Pancreas (tissue), 10 donors: ENCODE measurements around the gene CAMTA2. TPM values are rescaled to one million over a fixed set of nuclear protein-coding genes. Genes with fewer than 3 reads are reported as not detected.
A peak's percentile ranks its signal among the peaks of the same experiment; 100 is the strongest.

Experiments used
- ATAC-seq, 4 donors: fragments of 200-7000 bp; cut with Tn5 transposase; one replicate each; pipeline versions ENCODE4 v1.8.0 to v1.9.1; 2020; ENCODE audit warnings: mild to moderate bottlenecking in 4 of 4, moderate library complexity in 4 of 4
- DNase-seq, 6 donors: peaks; one replicate each; pipeline ENCODE4 v3.0.0-alpha.2; 2020
- FAIRE-seq: peaks from 2 replicates; lab custom pipeline; 2012; peaks lifted over from hg19 to GRCh38; lab: Jason Lieb, UNC
- H3K27ac ChIP-seq, 4 donors: fragments of 200-600 bp; sonication (generic); 1 replicate in 3 of 4; 2 replicates in 1 of 4; pipeline versions ENCODE4 v1.5.0 to v1.8.0; 2020
- H3K27me3 ChIP-seq, 4 donors: fragments of 200-600 bp; one replicate each; pipeline ENCODE4 v1.8.0; 2021
- H3K36me3 ChIP-seq, 3 donors: fragments of 200-600 bp; sonication (generic) in 1 of 3; one replicate each; pipeline versions ENCODE4 v1.5.0 to v1.8.0; 2020 to 2021
- H3K4me1 ChIP-seq, 3 donors: fragments of 200-600 bp; one replicate each; pipeline ENCODE4 v1.8.0; 2021
- H3K4me3 ChIP-seq, 4 donors: fragments of 200-600 bp; sonication (generic) in 2 of 4; one replicate each; pipeline versions ENCODE4 v1.5.0 to v1.8.0; 2020 to 2021
- H3K9me3 ChIP-seq, 4 donors: fragments of 200-600 bp; one replicate each; pipeline ENCODE4 v1.8.0; 2021
- CTCF ChIP-seq, 4 donors: fragments of 200-600 bp; sonication (generic) in 3 of 4; IDR thresholded peaks; one replicate each; pipeline versions ENCODE4 v1.5.0 to v1.8.0; 2021; ENCODE audit warnings: antibody characterized with exemption in 4 of 4
- WGBS, 2 donors: extraction: QIAGEN DNeasy Blood & Tissue Kit; methylation state at CpG; one replicate each; pipeline ENCODE4 v1.1.7; 2013; 5-methylcytosine and 5-hydroxymethylcytosine counted together
- intact Hi-C, 3 donors: fragments of 100-400 bp; cut with DNase I; formaldehyde crosslinking; loops; one replicate each; pipeline versions ENCODE4 v1.11.1 to v1.14.2; 2022
- polyA plus RNA-seq, 2 donors: library from polyadenylated mRNA; stranded (reverse); fragments of 200-250 nt; gene quantifications; one replicate each; pipeline ENCODE4 v1.2.3, GENCODE V29; 2013
- total RNA-seq, 6 donors: library from RNA; stranded (reverse); fragmentation: NEBNext Ultra II Directional in 4 of 6; extraction: Animal tissue kit (Norgen Biotek cat#: 25700) in 4 of 6; gene quantifications; one replicate each; pipeline versions ENCODE4 v1.2.1 to v1.2.4, GENCODE V29; 2021 to 2023
- donor health status: healthy with polysubstance abuse.
- donor health status: DM: no; HTN: no; CAD: no; lungs with moderate emphysema.
- donor health status: DM: no; HTN: no; CAD: no.
- donor health status: control.
- donor health status: control.
- donor health status: Bipolar disorder and iron deficiency.
- donor health status: DM: yes; HTN: yes; CAD: no.
- donor health status: DM: no; HTN: no; CAD: no.
- donor health status: DM: no; HTN: no; CAD: no.
- donor health status: DM: yes; HTN: yes; CAD: no.

Gene CAMTA2
- total and polyA plus RNA-seq, 8 donors = 13.6 to 86.3 (median 20.7) TPM

DNA sequence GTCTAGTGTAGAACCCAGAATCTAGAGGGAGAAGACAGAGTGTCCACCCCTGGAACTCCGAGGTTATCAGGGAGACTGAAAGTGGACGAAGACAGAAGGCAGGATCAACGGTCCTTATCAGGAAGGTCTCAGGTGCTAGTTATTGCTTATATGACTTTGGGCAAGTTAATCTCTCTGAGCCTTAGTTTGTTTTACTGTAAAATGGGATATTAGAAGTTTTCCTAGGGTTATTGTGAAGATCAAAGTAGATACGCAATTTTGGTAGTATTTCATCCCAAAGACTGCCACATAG, 46.2 kb downstream of the CAMTA2 start:
- no peak for TF ChIP-seq CTCF (IDR thresholded peaks at IDR 0.05)
- intact Hi-C loops = no loop called here
- Histone ChIP-seq H3K4me1 (peaks cover 5 to 38% (median 21%) of the 10 kb centered on the region in 3 donors), H3K4me3 (peak overlapping the region; percentile 52 to 97 (median 80)), H3K27ac (peak overlapping the region in 3 of 4 donors; percentile 88 to 91 (median 90)), H3K27me3 (no peaks in the 10 kb centered on the region), H3K9me3 (no peaks in the 10 kb centered on the region), H3K36me3 (peaks cover 0 to 29% (median 7%) of the 10 kb centered on the region in 3 donors)
- FAIRE-seq (no peak), ATAC-seq (no peak), DNase-seq (no peak)
- 22 to 27% methylated on average over 4 of the region's 4 CpGs for WGBS, 2 donors

GRCh38 chr17:4940555-4941318, 46.7 kb downstream of the CAMTA2 start:
- FAIRE-seq (no peak), ATAC-seq (peak; percentile 74 to 85 (median 82)), DNase-seq (peak in 3 of 6 donors; percentile 80 to 87 (median 85))
- H3K36me3 ChIP-seq = peaks cover 0 to 26% (median 7%) of the 10 kb centered on the region in 3 donors
- no peak for TF ChIP-seq CTCF (IDR thresholded peaks at IDR 0.05)
- WGBS, 2 donors = 1% methylated on average over 29 of the region's 29 CpGs
- intact Hi-C loops = no loop called here
- peak overlapping the region; percentile 73 to 91 (median 89) for H3K27ac ChIP-seq
- H3K4me3 ChIP-seq = peak overlapping the region; percentile 52 to 97 (median 80)
- no peaks in the 10 kb centered on the region for H3K9me3 ChIP-seq
- H3K4me1 ChIP-seq = peaks cover 5 to 32% (median 21%) of the 10 kb centered on the region in 3 donors
- no peaks in the 10 kb centered on the region for H3K27me3 ChIP-seq

DNA sequence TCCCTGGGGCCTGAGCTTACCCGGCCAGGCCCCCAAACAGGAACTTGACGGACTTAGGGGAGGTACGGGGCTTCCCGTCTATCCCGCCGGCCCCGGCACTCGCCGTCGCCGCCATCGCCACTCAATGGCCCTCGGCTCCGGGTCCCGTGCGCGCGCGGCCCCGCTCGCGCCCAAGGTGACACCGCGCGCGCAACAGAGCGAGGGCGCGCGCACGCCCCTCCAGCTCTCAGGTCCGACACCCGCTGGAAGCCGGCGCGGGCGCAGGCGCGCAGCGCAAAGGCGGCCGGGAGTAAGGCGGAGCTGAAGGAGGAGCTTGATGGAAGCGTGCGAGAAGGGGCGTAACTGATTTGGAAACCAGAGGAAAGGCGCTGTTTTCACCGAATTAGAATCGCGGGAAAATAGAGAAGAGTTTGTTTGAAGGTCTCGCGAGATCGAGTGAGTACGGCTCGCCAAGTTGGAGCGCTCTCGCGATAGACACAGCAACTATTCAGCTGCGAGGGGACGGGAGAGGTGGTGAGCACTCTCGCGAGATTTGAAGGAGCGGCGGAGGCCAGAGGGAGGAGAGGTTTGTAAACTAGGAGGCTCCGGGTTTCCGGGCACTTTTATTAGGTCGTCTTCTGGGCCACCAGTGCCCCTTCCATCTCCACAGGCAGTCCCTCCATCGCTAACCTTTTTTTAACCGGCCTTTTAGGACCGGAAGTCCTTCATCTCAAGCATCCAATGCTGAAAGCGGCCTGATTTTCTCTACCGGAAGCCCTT, 47.5 kb downstream of the CAMTA2 start, which contains the start of the genes RNF167 and SLC25A11:
TSS of gene RNF167 (plus strand) at position 473 of the 759 bp plus-strand sequence. CDS start 642 bp downstream, outside the sequence.
TSS of gene SLC25A11 (minus strand) at position 251 of the 759 bp plus-strand sequence. CDS start at position 115, 136 bp downstream.
- intact Hi-C loops = loop anchor here in 1 of 3 donors (10.0 kb wide), 1 partner anchor 45 kb away; the partner anchor contains the start of gene CAMTA2
- peak; percentile 75 for FAIRE-seq
- Histone ChIP-seq H3K27me3 (no peaks in the 10 kb centered on the region), H3K4me3 (peak within 1 kb of the TSS; percentile 52 to 97 (median 80)), H3K36me3 (peaks cover 0 to 26% (median 7%) of the 10 kb centered on the region in 3 donors), H3K4me1 (peaks cover 5 to 25% (median 16%) of the 10 kb centered on the region in 3 donors), H3K9me3 (no peaks in the 10 kb centered on the region), H3K27ac (peak within 1 kb of the TSS; percentile 73 to 91 (median 89))
- ATAC-seq = peak; percentile 88 to 93 (median 92)
- no peak for TF ChIP-seq CTCF (IDR thresholded peaks at IDR 0.05)
- peak; percentile 92 to 97 (median 94) for DNase-seq
- 0% methylated on average over 72 of the region's 72 CpGs for WGBS, 2 donors

- H3K27me3 ChIP-seq = no peaks in the 10 kb centered on the region
- DNase-seq (peak in 3 of 6 donors; percentile 62 to 82 (median 67)), ATAC-seq (no peak), FAIRE-seq (no peak)
- WGBS, 2 donors = 0 to 1% methylated on average over 14 to 16 of the region's 16 CpGs
- intact Hi-C loops = loop anchor here in 1 of 3 donors (10.0 kb wide), 1 partner anchor 45 kb away; the partner anchor contains the start of gene CAMTA2
- H3K4me3 ChIP-seq = peak overlapping the region; percentile 52 to 97 (median 80)
- no peaks in the 10 kb centered on the region for H3K9me3 ChIP-seq
- peaks cover 0 to 22% (median 7%) of the 10 kb centered on the region in 3 donors for H3K36me3 ChIP-seq
- peaks cover 5 to 20% (median 15%) of the 10 kb centered on the region in 3 donors for H3K4me1 ChIP-seq
- H3K27ac ChIP-seq = peak overlapping the region; percentile 73 to 91 (median 89)
- no peak for TF ChIP-seq CTCF (IDR thresholded peaks at IDR 0.05)
Observed at GRCh38 chr17:4939546-4939795, 48.0 kb downstream of the CAMTA2 start.
